Measurements from ENCODE around the gene DLG1. TPM values are rescaled to one million over a fixed set of nuclear protein-coding genes. Genes with fewer than 3 reads are reported as not detected.

Gene DLG1
- total and polyA plus RNA-seq, 4 donors = 12.7 to 51.2 (median 22.3) TPM

DNA sequence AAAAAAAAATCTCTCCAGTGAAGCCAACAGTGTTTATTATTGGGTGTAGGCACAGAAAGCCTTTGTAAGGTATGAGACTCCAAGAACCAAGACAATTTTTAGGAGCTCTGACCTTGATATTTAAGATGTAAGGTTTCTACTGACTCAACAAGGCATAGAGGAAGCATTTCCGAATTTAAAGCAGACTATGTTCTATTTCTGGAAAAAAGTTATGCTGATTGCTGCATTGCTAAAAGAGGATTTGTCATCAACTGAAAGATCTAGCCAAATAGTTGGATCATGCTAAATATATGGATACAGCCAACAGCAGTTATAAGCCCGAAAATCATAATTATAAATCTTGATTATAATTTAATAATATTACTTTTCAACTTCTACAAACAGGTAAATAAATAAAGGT is 215.5 kb downstream of the DLG1 start:
- 87% methylated on average over 2 of the region's 2 CpGs for WGBS
- Histone ChIP-seq H3K36me3 (ENCODE audit: control insufficient read depth in 4 of 4, insufficient read depth in 3 of 4, low read depth in 1 of 4, low read length in 3 of 4) (peaks cover 0 to 5% (median 3%) of the 10 kb centered on the region in 4 donors), H3K9me3 (ENCODE audit: control insufficient read depth in 4 of 4, low read length in 3 of 4) (no peaks in the 10 kb centered on the region), H3K4me1 (ENCODE audit: control insufficient read depth in 4 of 4, insufficient read depth in 4 of 4, low read length in 3 of 4) (no peaks in the 10 kb centered on the region), H3K27ac (ENCODE audit: low read depth in 1 of 2, low read length in 2 of 2) (no peak overlapping the region), H3K4me3 (ENCODE audit: low read depth in 1 of 3, low read length in 3 of 3) (no peak overlapping the region), H3K27me3 (ENCODE audit: control insufficient read depth in 4 of 4, insufficient read depth in 4 of 4, low read length in 3 of 4) (no peaks in the 10 kb centered on the region), H3K9ac (ENCODE audit: low read depth in 1 of 2, low read length in 2 of 2) (no peak overlapping the region)
- no peak for DNase-seq (ENCODE audit: low spot score)
- TF ChIP-seq RAD21 (IDR thresholded peaks at IDR 0.05) (no peak), EGR1 (IDR thresholded peaks at IDR 0.05; ENCODE audit: low read depth in 2 of 2) (no peak)
- TF ChIP-seq, protein P1, sequence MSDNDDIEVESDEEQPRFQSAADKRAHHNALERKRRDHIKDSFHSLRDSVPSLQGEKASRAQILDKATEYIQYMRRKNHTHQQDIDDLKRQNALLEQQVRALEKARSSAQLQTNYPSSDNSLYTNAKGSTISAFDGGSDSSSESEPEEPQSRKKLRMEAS (IDR thresholded peaks at IDR 0.05) = no peak
- TF ChIP-seq, protein P2, sequence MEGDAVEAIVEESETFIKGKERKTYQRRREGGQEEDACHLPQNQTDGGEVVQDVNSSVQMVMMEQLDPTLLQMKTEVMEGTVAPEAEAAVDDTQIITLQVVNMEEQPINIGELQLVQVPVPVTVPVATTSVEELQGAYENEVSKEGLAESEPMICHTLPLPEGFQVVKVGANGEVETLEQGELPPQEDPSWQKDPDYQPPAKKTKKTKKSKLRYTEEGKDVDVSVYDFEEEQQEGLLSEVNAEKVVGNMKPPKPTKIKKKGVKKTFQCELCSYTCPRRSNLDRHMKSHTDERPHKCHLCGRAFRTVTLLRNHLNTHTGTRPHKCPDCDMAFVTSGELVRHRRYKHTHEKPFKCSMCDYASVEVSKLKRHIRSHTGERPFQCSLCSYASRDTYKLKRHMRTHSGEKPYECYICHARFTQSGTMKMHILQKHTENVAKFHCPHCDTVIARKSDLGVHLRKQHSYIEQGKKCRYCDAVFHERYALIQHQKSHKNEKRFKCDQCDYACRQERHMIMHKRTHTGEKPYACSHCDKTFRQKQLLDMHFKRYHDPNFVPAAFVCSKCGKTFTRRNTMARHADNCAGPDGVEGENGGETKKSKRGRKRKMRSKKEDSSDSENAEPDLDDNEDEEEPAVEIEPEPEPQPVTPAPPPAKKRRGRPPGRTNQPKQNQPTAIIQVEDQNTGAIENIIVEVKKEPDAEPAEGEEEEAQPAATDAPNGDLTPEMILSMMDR (IDR thresholded peaks at IDR 0.05; ENCODE audit: low read depth, low read length, missing input control) = no peak
- TF ChIP-seq, protein P3, sequence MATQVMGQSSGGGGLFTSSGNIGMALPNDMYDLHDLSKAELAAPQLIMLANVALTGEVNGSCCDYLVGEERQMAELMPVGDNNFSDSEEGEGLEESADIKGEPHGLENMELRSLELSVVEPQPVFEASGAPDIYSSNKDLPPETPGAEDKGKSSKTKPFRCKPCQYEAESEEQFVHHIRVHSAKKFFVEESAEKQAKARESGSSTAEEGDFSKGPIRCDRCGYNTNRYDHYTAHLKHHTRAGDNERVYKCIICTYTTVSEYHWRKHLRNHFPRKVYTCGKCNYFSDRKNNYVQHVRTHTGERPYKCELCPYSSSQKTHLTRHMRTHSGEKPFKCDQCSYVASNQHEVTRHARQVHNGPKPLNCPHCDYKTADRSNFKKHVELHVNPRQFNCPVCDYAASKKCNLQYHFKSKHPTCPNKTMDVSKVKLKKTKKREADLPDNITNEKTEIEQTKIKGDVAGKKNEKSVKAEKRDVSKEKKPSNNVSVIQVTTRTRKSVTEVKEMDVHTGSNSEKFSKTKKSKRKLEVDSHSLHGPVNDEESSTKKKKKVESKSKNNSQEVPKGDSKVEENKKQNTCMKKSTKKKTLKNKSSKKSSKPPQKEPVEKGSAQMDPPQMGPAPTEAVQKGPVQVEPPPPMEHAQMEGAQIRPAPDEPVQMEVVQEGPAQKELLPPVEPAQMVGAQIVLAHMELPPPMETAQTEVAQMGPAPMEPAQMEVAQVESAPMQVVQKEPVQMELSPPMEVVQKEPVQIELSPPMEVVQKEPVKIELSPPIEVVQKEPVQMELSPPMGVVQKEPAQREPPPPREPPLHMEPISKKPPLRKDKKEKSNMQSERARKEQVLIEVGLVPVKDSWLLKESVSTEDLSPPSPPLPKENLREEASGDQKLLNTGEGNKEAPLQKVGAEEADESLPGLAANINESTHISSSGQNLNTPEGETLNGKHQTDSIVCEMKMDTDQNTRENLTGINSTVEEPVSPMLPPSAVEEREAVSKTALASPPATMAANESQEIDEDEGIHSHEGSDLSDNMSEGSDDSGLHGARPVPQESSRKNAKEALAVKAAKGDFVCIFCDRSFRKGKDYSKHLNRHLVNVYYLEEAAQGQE (IDR thresholded peaks at IDR 0.05) = no peak
- TF ChIP-seq, protein P4, sequence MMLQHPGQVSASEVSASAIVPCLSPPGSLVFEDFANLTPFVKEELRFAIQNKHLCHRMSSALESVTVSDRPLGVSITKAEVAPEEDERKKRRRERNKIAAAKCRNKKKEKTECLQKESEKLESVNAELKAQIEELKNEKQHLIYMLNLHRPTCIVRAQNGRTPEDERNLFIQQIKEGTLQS (IDR thresholded peaks at IDR 0.05) = no peak

DNA sequence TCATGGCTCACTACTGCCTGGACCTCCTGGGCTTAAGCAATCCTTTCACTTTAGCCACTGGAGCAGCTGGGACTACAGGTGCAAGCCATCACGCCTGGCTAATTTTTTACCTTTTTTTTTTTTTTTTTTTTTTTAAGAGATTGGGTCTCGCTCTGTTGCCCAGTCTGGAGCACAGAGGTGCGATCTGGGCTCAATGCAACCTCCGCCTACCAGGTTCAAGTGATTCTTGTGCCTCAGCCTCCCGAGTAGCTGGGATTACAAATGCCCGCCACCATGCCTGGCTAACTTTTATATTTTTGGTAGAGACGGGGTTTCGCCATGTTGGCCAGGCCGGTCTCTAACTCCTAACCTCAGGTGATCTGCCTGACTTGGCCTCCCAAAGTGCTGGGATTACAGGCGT is 218.1 kb downstream of the DLG1 start:
- Histone ChIP-seq H3K9ac (ENCODE audit: low read depth in 1 of 2, low read length in 2 of 2) (no peak overlapping the region), H3K4me3 (ENCODE audit: low read depth in 1 of 3, low read length in 3 of 3) (no peak overlapping the region), H3K27ac (ENCODE audit: low read depth in 1 of 2, low read length in 2 of 2) (no peak overlapping the region), H3K27me3 (ENCODE audit: control insufficient read depth in 4 of 4, insufficient read depth in 4 of 4, low read length in 3 of 4) (no peaks in the 10 kb centered on the region), H3K4me1 (ENCODE audit: control insufficient read depth in 4 of 4, insufficient read depth in 4 of 4, low read length in 3 of 4) (no peaks in the 10 kb centered on the region), H3K36me3 (ENCODE audit: control insufficient read depth in 4 of 4, insufficient read depth in 3 of 4, low read depth in 1 of 4, low read length in 3 of 4) (peaks cover 2 to 15% (median 10%) of the 10 kb centered on the region in 4 donors), H3K9me3 (ENCODE audit: control insufficient read depth in 4 of 4, low read length in 3 of 4) (no peaks in the 10 kb centered on the region)
- no peak for DNase-seq (ENCODE audit: low spot score)
- TF ChIP-seq, protein P5, sequence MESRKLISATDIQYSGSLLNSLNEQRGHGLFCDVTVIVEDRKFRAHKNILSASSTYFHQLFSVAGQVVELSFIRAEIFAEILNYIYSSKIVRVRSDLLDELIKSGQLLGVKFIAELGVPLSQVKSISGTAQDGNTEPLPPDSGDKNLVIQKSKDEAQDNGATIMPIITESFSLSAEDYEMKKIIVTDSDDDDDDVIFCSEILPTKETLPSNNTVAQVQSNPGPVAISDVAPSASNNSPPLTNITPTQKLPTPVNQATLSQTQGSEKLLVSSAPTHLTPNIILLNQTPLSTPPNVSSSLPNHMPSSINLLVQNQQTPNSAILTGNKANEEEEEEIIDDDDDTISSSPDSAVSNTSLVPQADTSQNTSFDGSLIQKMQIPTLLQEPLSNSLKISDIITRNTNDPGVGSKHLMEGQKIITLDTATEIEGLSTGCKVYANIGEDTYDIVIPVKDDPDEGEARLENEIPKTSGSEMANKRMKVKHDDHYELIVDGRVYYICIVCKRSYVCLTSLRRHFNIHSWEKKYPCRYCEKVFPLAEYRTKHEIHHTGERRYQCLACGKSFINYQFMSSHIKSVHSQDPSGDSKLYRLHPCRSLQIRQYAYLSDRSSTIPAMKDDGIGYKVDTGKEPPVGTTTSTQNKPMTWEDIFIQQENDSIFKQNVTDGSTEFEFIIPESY (IDR thresholded peaks at IDR 0.05) = no peak
- TF ChIP-seq TAF1 (conservative IDR thresholded peaks at IDR 0.05) (no peak), RAD21 (IDR thresholded peaks at IDR 0.05) (no peak)
- TF ChIP-seq, protein P4 (IDR thresholded peaks at IDR 0.05) = no peak
- TF ChIP-seq, protein P2 (IDR thresholded peaks at IDR 0.05; ENCODE audit: low read depth, low read length, missing input control) = no peak
- 98% methylated on average over 10 of the region's 10 CpGs for WGBS

Measured in liver (tissue), 9 donors.